ENCODE data around the gene PPP4R1. TPM values are rescaled to one million over a fixed set of nuclear protein-coding genes. Genes with fewer than 3 reads are reported as not detected.

The PPP4R1 gene
- total and polyA plus RNA-seq, 8 donors = 97.6 to 163 (median 109) TPM

DNA sequence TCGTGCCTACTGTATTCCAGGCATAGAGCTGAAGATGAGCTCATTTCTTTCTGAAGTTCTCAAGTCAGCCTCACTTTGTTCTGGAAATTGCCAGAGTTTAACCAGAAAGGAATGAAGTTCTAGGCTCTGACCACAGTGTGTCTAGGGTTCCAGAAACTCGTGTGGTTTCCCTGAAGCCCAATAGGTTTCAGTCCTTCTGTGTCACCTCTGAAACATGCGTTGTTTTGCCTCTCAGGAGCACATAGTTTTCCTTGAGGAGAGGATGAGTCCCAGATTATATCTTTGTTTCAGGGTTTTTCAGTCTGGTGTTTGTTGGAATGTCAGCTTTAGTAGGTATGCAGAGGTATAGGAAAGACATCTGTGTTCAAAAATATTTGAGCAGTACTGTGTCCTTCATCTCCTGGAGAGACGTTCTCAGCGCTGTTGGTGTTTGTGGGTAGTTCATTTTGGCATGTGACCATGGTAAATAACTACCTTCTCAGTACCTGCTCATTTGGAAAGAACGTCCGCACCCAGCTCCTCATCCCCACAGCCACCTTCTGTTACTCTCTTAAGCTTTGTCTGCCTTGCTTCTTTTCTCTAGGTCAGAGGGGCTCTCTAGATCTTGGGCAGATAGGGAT lies 82.5 kb downstream of the PPP4R1 start:
- TF ChIP-seq CTCF (IDR thresholded peaks at IDR 0.05) = no peak
- ATAC-seq (no peak), DNase-seq (no peak)
- intact Hi-C loops (cut with DNase I) = no loop called here
- no peaks in the 10 kb centered on the region for H3K9me3 ChIP-seq
- no peaks in the 10 kb centered on the region for H3K27me3 ChIP-seq
- H3K27ac ChIP-seq = no peak overlapping the region
- H3K36me3 ChIP-seq = peaks cover 0 to 73% of the 10 kb centered on the region in 2 donors
- H3K4me1 ChIP-seq = peaks cover 0 to 6% of the 10 kb centered on the region in 2 donors
- H3K4me3 ChIP-seq = no peak overlapping the region

DNA sequence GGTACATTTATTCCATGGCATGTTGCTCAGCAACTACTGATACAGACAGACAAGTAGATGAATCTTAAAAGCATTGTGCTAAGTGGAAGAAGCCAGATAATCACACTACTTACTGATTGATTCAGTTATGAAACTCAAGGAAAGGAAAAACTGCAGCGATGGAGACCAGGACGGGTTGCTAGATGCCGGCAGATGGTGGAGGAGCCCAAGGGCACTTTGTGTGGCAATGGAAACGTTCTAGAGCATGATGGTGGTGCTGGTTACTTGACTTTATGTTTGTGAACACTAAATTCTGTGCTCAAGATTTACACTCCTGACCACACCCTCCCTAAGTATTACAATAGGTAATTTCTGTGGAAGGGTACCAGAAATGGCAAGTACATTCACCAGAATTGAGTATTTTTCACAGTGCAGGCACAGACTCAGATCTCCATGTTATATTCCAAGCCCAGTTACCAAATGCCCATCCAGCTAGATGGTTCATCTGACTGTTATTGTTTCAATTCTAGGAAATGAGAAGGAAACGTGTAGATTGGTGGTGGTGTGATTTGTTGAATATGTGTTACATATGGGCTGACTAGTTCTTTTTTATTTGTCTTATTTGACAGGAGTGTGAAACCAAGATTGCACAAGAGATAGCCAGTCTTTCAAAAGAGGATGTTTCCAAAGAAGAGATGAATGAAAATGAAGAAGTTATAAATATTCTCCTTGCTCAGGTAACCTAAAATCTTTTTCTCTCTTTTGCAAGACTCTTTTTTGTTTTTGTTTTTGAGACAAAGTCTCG lies 83.9 kb downstream of the PPP4R1 start:
- DNase-seq = no peak
- H3K4me3 ChIP-seq = no peak overlapping the region
- no peaks in the 10 kb centered on the region for H3K9me3 ChIP-seq
- no peaks in the 10 kb centered on the region for H3K27me3 ChIP-seq
- TF ChIP-seq CTCF (IDR thresholded peaks at IDR 0.05) = no peak
- peaks cover 0 to 6% of the 10 kb centered on the region in 2 donors for H3K4me1 ChIP-seq
- peak overlapping the region in 1 of 2 donors; percentile 67 for H3K27ac ChIP-seq
- no peak for ATAC-seq
- intact Hi-C loops (cut with DNase I) = no loop called here
- H3K36me3 ChIP-seq = peaks cover 0 to 72% of the 10 kb centered on the region in 2 donors

GRCh38 chr18:9526458-9526857 lies 87.9 kb downstream of the PPP4R1 start:
- peaks cover 0 to 68% of the 10 kb centered on the region in 2 donors for H3K36me3 ChIP-seq
- H3K4me3 ChIP-seq = no peak overlapping the region

GRCh38 chr18:9522952-9523351 lies 91.4 kb downstream of the PPP4R1 start:
- H3K4me1 ChIP-seq = no peaks in the 10 kb centered on the region
- peaks cover 0 to 50% of the 10 kb centered on the region in 2 donors for H3K36me3 ChIP-seq
- no peaks in the 10 kb centered on the region for H3K27me3 ChIP-seq
- ATAC-seq = no peak
- intact Hi-C loops (cut with DNase I) = no loop called here
- H3K4me3 ChIP-seq = no peak overlapping the region
- DNase-seq = no peak
- H3K27ac ChIP-seq = no peak overlapping the region
- H3K9me3 ChIP-seq = no peaks in the 10 kb centered on the region
- no peak for TF ChIP-seq CTCF (IDR thresholded peaks at IDR 0.05)

More at GRCh38 chr18:9526458-9526857, 87.9 kb downstream of the PPP4R1 start:
- peaks cover 0 to 6% of the 10 kb centered on the region in 2 donors for H3K4me1 ChIP-seq
- DNase-seq (no peak), ATAC-seq (no peak)
- no peaks in the 10 kb centered on the region for H3K9me3 ChIP-seq
- no peaks in the 10 kb centered on the region for H3K27me3 ChIP-seq
- H3K27ac ChIP-seq = no peak overlapping the region
- intact Hi-C loops (cut with DNase I) = no loop called here
- TF ChIP-seq CTCF (IDR thresholded peaks at IDR 0.05) = no peak

DNA sequence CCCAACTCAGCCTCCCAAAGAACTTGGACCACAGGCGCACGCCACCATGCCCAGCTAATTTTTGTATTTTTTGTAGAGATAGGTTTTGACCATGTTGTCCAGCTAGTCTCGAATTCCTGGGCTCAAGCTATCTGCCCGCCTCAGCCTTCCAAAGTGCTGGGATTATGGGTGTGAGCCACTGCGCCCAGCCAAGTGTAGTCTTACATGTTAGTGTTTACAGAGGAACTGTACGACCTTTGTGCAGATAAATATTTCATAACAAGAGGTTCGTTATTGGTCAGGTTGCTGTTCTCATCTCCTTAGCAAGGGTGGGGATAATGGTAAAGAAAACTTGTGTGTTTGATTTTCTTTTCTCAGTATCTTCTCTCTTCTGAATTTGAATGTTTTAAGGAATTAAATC lies 92.6 kb downstream of the PPP4R1 start:
- intact Hi-C loops (cut with DNase I) = no loop called here
- Histone ChIP-seq H3K4me3 (no peak overlapping the region), H3K36me3 (peaks cover 0 to 49% of the 10 kb centered on the region in 2 donors), H3K27me3 (no peaks in the 10 kb centered on the region), H3K27ac (no peak overlapping the region), H3K4me1 (peaks cover 0 to under 1% of the 10 kb centered on the region in 2 donors), H3K9me3 (no peaks in the 10 kb centered on the region)
- TF ChIP-seq CTCF (IDR thresholded peaks at IDR 0.05) = no peak
- no peak for DNase-seq
- ATAC-seq = no peak

Data from left lung (tissue), 10 donors.